Transverse colon (tissue), 4 donors: Measurements from ENCODE around the gene OR4P4. TPM values are rescaled to one million over a fixed set of nuclear protein-coding genes. Genes with fewer than 3 reads are reported as not detected.

ENCODE experiments used
- DNase-seq: peaks from one replicate; pipeline ENCODE4 v3.0.0-alpha.2; 2019
- H3K27ac ChIP-seq, 4 donors: fragments of 200-600 bp; sonication (generic); 2 replicates each; pipeline ENCODE4 v1.5.1; 2016 to 2018; ENCODE audit warnings: inconsistent platforms in 4 of 4
- H3K27me3 ChIP-seq: fragments of 200-600 bp; sonication (generic); 2 replicates; pipeline ENCODE4 v1.5.1; 2017; ENCODE audit warnings: inconsistent platforms
- H3K36me3 ChIP-seq, 4 donors: fragments of 200-600 bp; sonication (generic); 2 replicates each; pipeline ENCODE4 v1.5.1; 2017 to 2019; ENCODE audit warnings: inconsistent platforms in 4 of 4
- H3K4me1 ChIP-seq, 4 donors: fragments of 200-600 bp; sonication (generic); 2 replicates each; pipeline ENCODE4 v1.5.1; 2017 to 2020; ENCODE audit warnings: inconsistent platforms in 4 of 4
- H3K4me3 ChIP-seq, 4 donors: fragments of 200-600 bp; sonication (generic); 1 replicate in 1 of 4; 2 replicates in 3 of 4; pipeline versions ENCODE4 v1.5.1 to v1.6.1; 2017 to 2019; ENCODE audit warnings: inconsistent platforms in 4 of 4
- H3K9me3 ChIP-seq, 2 donors: fragments of 200-600 bp; sonication (generic); 2 replicates each; pipeline ENCODE4 v1.5.1; 2017 to 2019; ENCODE audit warnings: inconsistent platforms in 2 of 2
- CTCF ChIP-seq, 5 experiments: fragments of 200-600 bp in 3 of 5; fragments of 450-650 bp in 2 of 5; sonication (generic) in 3 of 5; IDR thresholded peaks; 1 replicate in 2 of 5; 2 replicates in 3 of 5; pipeline ENCODE4 v1.5.1; 2016 to 2017; ENCODE audit warnings: antibody characterized with exemption in 5 of 5, inconsistent platforms in 3 of 5, mild to moderate bottlenecking in 2 of 5, moderate library complexity in 1 of 5
- EP300 ChIP-seq: sonication (generic); formaldehyde crosslinking; IDR thresholded peaks from one replicate; pipeline ENCODE4 v1.6.1; 2017; ENCODE audit warnings: antibody characterized with exemption, low read depth
- POLR2A ChIP-seq: fragments of 450-650 bp; IDR thresholded peaks from one replicate; pipeline ENCODE4 v1.6.1; 2016; ENCODE audit warnings: antibody characterized with exemption, mild to moderate bottlenecking, moderate library complexity
- POLR2AphosphoS5 ChIP-seq, 3 donors: sonication (generic); formaldehyde crosslinking; IDR thresholded peaks; one replicate each; pipeline ENCODE4 v1.6.1; 2016; ENCODE audit warnings: antibody characterized with exemption in 3 of 3
- WGBS, 2 donors: methylation state at CpG; one replicate each; pipeline ENCODE4 v1.1.5; 2018; ENCODE audit warnings: low coverage in 1 of 2; 5-methylcytosine and 5-hydroxymethylcytosine counted together
- in situ Hi-C, 4 donors: fragments of 200-750 bp; cut with MboI; loops; one replicate each; pipeline versions ENCODE4 v1.15.0 to v1.15.1; 2017; ENCODE audit warnings: low sequenced_read_pairs in 3 of 4, low pct_ligation_motif_present in 1 of 4, low pct_unique_long_range_greater_than_20kb in 1 of 4
- intact Hi-C: fragments of 100-400 bp; cut with DNase I; formaldehyde crosslinking; loops from one replicate; pipeline ENCODE4 v1.15.1; 2023; ENCODE audit warnings: low total_unique reads
- total RNA-seq, 4 donors: library from RNA; depleted of rRNA; stranded (reverse); fragments of >200 nt; gene quantifications; one replicate each; pipeline ENCODE4 v1.1.0, GENCODE V29; 2016

Gene OR4P4
- total RNA-seq, 4 donors from 2014 or later: not detected

GRCh38 chr11:55661901-55662300 is 27.0 kb downstream of the OR4P4 start, which contains the start of gene OR4C6:
OR4C6 (plus strand) TSS chr11:55662201; CDS start chr11:55665167, 2,966 bp downstream.
- no peak for TF ChIP-seq POLR2A
- TF ChIP-seq POLR2AphosphoS5 (IDR thresholded peaks at IDR 0.05): no peak
- no peak for TF ChIP-seq EP300
- no peak for TF ChIP-seq CTCF (IDR thresholded peaks at IDR 0.05)
- Histone ChIP-seq H3K27me3 (no peaks in the 10 kb centered on the region), H3K4me3 (no peak within 1 kb of the TSS), H3K36me3 (no peaks in the 10 kb centered on the region), H3K9me3 (no peaks in the 10 kb centered on the region), H3K27ac (no peak within 1 kb of the TSS), H3K4me1 (no peaks in the 10 kb centered on the region)
- in situ Hi-C loops (loop anchor here in 1 of 4 donors (25.0 kb wide), 1 partner anchor 100 kb away; the partner anchor contains the start of genes OR4C15 and OR4C16), intact Hi-C loops (no loop called here)
- no peak for DNase-seq
- 89% methylated on average over 1 of the region's 1 CpG for WGBS, 2 donors

- no peaks in the 10 kb centered on the region for H3K9me3 ChIP-seq
- TF ChIP-seq CTCF (IDR thresholded peaks at IDR 0.05): no peak
- TF ChIP-seq POLR2A: no peak
- TF ChIP-seq EP300: no peak
- TF ChIP-seq POLR2AphosphoS5 (IDR thresholded peaks at IDR 0.05): no peak
- no peaks in the 10 kb centered on the region for H3K36me3 ChIP-seq
- no peak overlapping the region for H3K4me3 ChIP-seq
- no peak overlapping the region for H3K27ac ChIP-seq
- no peaks in the 10 kb centered on the region for H3K27me3 ChIP-seq
- intact Hi-C loops (no loop called here), in situ Hi-C loops (loop anchor here in 1 of 4 donors (25.0 kb wide), 1 partner anchor 107 kb away; the partner anchor contains the start of genes OR4C15 and OR4C16)
- no peak for DNase-seq
- WGBS, 2 donors: 49 to 86% methylated on average over 1 to 2 of the region's 2 CpGs
- H3K4me1 ChIP-seq: no peaks in the 10 kb centered on the region
Measured at GRCh38 chr11:55669376-55669775, 34.5 kb downstream of the OR4P4 start.

- Histone ChIP-seq H3K27me3 (no peaks in the 10 kb centered on the region), H3K36me3 (no peaks in the 10 kb centered on the region), H3K4me1 (no peaks in the 10 kb centered on the region), H3K9me3 (no peaks in the 10 kb centered on the region), H3K4me3 (no peak overlapping the region), H3K27ac (no peak overlapping the region)
- intact Hi-C loops: no loop called here
- DNase-seq: no peak
- TF ChIP-seq POLR2AphosphoS5 (IDR thresholded peaks at IDR 0.05) (no peak), CTCF (IDR thresholded peaks at IDR 0.05) (no peak), EP300 (no peak), POLR2A (no peak)
- 61 to 74% methylated on average over 5 of the region's 5 CpGs for WGBS, 2 donors
- in situ Hi-C loops: loop anchor here in 2 of 4 donors (10.0 to 25.0 kb wide), 2 partner anchors 61 to 112 kb away; partner anchors contain the start of genes OR4C15 (in 1 of the 2) and OR4C16 (in 1 of the 2)
Measured at GRCh38 chr11:55673860-55674259, 38.9 kb downstream of the OR4P4 start.

Other genes starting within 250 kb of the OR4P4 start
- gene OR4C15, start 80.6 kb upstream of the OR4P4 start, total RNA-seq: not detected
- gene OR4C16, start 63.0 kb upstream of the OR4P4 start, total RNA-seq: not detected
- not detected for gene OR4C11, start 27.5 kb upstream of the OR4P4 start, total RNA-seq
- gene OR4S2, start 13.2 kb downstream of the OR4P4 start, total RNA-seq: not detected
- gene OR4C6, start 27.1 kb downstream of the OR4P4 start, total RNA-seq: not detected
- not detected for gene OR5D13, start 138.3 kb downstream of the OR4P4 start, total RNA-seq
- gene OR5D14, start 160.4 kb downstream of the OR4P4 start, total RNA-seq: not detected
- gene OR5L1, start 176.3 kb downstream of the OR4P4 start, total RNA-seq: not detected
- gene OR5D18, start 184.5 kb downstream of the OR4P4 start, total RNA-seq: not detected
- not detected for gene OR5L2, start 192.1 kb downstream of the OR4P4 start, total RNA-seq
- gene OR5D16, start 203.6 kb downstream of the OR4P4 start, total RNA-seq: not detected
- not detected for gene TRIM51, start 248.2 kb downstream of the OR4P4 start, total RNA-seq